PC-9 (cell line): ENCODE results near the gene MARK2. TPM values are rescaled to one million over a fixed set of nuclear protein-coding genes. Genes with fewer than 3 reads are reported as not detected.

ENCODE experiments used
- BruUV-seq: library from RNA; stranded (reverse); fragments of 400-500 nt; replicated peaks from 2 replicates; lab custom pipeline; 2021; lab: Mats Ljungman, UMichigan
- CTCF ChIA-PET: fragments of 300-600 bp; sonication (Branson Sonifier 250); formaldehyde crosslinking; loops from one replicate; lab custom pipeline; 2022; ENCODE audit warnings: antibody characterized with exemption; lab: Charles Lee
- POLR2A ChIA-PET: fragments of 300-600 bp; sonication (Branson Sonifier 250); formaldehyde crosslinking; loops from one replicate; lab custom pipeline; 2022; ENCODE audit warnings: antibody characterized with exemption; ENCODE audit not compliant: unreplicated experiment; lab: Charles Lee
- DNase-seq, 2 experiments: peaks; one replicate each; pipeline versions ENCODE4 v3.0.0 to v3.0.0-alpha.2; 2015 to 2022; ENCODE audit warnings: mixed read lengths in 1 of 2
- H2AFZ ChIP-seq: fragments of 200-600 bp; sonication (generic); 2 replicates; pipeline ENCODE4 v1.8.1; 2017; ENCODE audit warnings: antibody characterized with exemption
- H3F3A ChIP-seq: fragments of 200-600 bp; sonication (generic); 2 replicates; pipeline ENCODE4 v1.8.1; 2017; ENCODE audit warnings: antibody characterized with exemption, mild to moderate bottlenecking, low read depth; ENCODE audit not compliant: insufficient read depth
- H3K27ac ChIP-seq: fragments of 200-600 bp; sonication (generic); 2 replicates; pipeline ENCODE4 v1.6.1; 2016; ENCODE audit warnings: mixed run types
- H3K27me3 ChIP-seq: fragments of 200-600 bp; sonication (generic); 2 replicates; pipeline ENCODE4 v1.6.1; 2016; ENCODE audit warnings: low read depth, mixed run types; ENCODE audit not compliant: insufficient read depth
- H3K36me3 ChIP-seq: fragments of 200-600 bp; sonication (generic); 2 replicates; pipeline ENCODE4 v1.6.1; 2016; ENCODE audit warnings: low read depth, mixed run types
- H3K4me1 ChIP-seq: fragments of 200-600 bp; sonication (generic); replicated peaks from 2 replicates; pipeline ENCODE4 v1.6.1; 2016; ENCODE audit warnings: mixed run types; ENCODE audit not compliant: insufficient read depth
- H3K4me2 ChIP-seq: fragments of 200-600 bp; sonication (generic); 2 replicates; pipeline ENCODE4 v1.6.1; 2017; ENCODE audit warnings: mixed run types
- H3K4me3 ChIP-seq: fragments of 200-600 bp; sonication (generic); 2 replicates; pipeline ENCODE4 v1.6.1; 2016; ENCODE audit warnings: mixed run types
- H3K79me2 ChIP-seq: fragments of 200-600 bp; sonication (generic); 2 replicates; pipeline ENCODE4 v1.6.1; 2017; ENCODE audit warnings: low read depth, mixed run types
- H3K9me2 ChIP-seq: fragments of 200-600 bp; sonication (generic); 2 replicates; pipeline ENCODE4 v1.8.1; 2017; ENCODE audit warnings: mild to moderate bottlenecking; ENCODE audit not compliant: insufficient read depth
- H3K9me3 ChIP-seq: fragments of 200-600 bp; sonication (generic); 2 replicates; pipeline ENCODE4 v1.8.1; 2016; ENCODE audit warnings: low read depth; ENCODE audit not compliant: insufficient read depth
- H4K20me1 ChIP-seq: fragments of 200-600 bp; sonication (generic); 2 replicates; pipeline ENCODE4 v1.8.1; 2017; ENCODE audit not compliant: insufficient read depth
- CTCF ChIP-seq: fragments of 200-600 bp; sonication (generic); conservative IDR thresholded peaks from 2 replicates; pipeline ENCODE4 v1.6.1; 2017; ENCODE audit warnings: mixed run types, antibody characterized with exemption, mild to moderate bottlenecking, moderate library complexity
- EZH2 ChIP-seq: fragments of 200-600 bp; sonication (generic); IDR thresholded peaks from 2 replicates; pipeline ENCODE4 v1.8.0; 2017; ENCODE audit warnings: antibody characterized with exemption, low read depth
- intact Hi-C: fragments of 100-400 bp; cut with micrococcal nuclease; formaldehyde crosslinking; loops from one replicate; pipeline ENCODE4 v1.10.0; 2022; ENCODE audit not compliant: unreplicated experiment
- total RNA-seq: library from RNA; stranded (reverse); gene quantifications from 2 replicates; pipeline ENCODE4 v1.2.3, GENCODE V29; 2021

Gene MARK2
- total RNA-seq, 1 experiment from 2014 or later, result 65.0 TPM

- intact Hi-C loops, result no loop called here
- Histone ChIP-seq H3F3A (peaks cover 33% of the 10 kb centered on the region), H3K27me3 (no peaks in the 10 kb centered on the region), H3K27ac (no peak overlapping the region), H3K36me3 (no peaks in the 10 kb centered on the region), H3K79me2 (no peaks in the 10 kb centered on the region), H3K4me2 (no peak overlapping the region), H3K9me3 (no peaks in the 10 kb centered on the region), H3K4me3 (no peak overlapping the region), H4K20me1 (peaks cover 7% of the 10 kb centered on the region; the same call in 1 of the 2 replicates), H3K9me2 (no peaks in the 10 kb centered on the region), H2AFZ (no peak overlapping the region), H3K4me1 (0 out of 2 replicates have a peak, but pooled peaks cover 3% of the 10 kb centered on the region)
- CTCF ChIA-PET, result no interaction called here
- DNase-seq, result no peak
- POLR2A ChIA-PET, result interaction anchor here (0.7 kb wide), 1 partner anchor 242 kb away, joined by 4 read pairs; no protein-coding TSS in a partner anchor
- TF ChIP-seq EZH2 (no peak), CTCF (no peak)
- BruUV-seq, result no TSS peak
Measured at GRCh38 chr11:63911440-63911839, 72.5 kb downstream of the MARK2 start.

- Histone ChIP-seq H3K79me2 (no peaks in the 10 kb centered on the region), H2AFZ (no peak overlapping the region), H3K27ac (no peak overlapping the region), H3K4me3 (no peak overlapping the region), H3K36me3 (no peaks in the 10 kb centered on the region), H3K9me3 (no peaks in the 10 kb centered on the region), H3K9me2 (no peaks in the 10 kb centered on the region), H4K20me1 (peaks cover 6% of the 10 kb centered on the region; the same call in 1 of the 2 replicates), H3F3A (peaks cover 31% of the 10 kb centered on the region), H3K27me3 (no peaks in the 10 kb centered on the region), H3K4me1 (0 out of 2 replicates have a peak, but pooled peaks cover 5% of the 10 kb centered on the region), H3K4me2 (no peak overlapping the region)
- no TSS peak for BruUV-seq
- ChIA-PET CTCF (no interaction called here), POLR2A (no interaction called here)
- intact Hi-C loops, result no loop called here
- no peak for DNase-seq
- no peak for TF ChIP-seq EZH2
- no peak for TF ChIP-seq CTCF
Measured at GRCh38 chr11:63911876-63912275, 73.0 kb downstream of the MARK2 start.

- Histone ChIP-seq H3K4me3 (no peak overlapping the region), H3K27me3 (no peaks in the 10 kb centered on the region), H4K20me1 (peaks cover 4% of the 10 kb centered on the region; the same call in 1 of the 2 replicates), H3F3A (peaks cover 23% of the 10 kb centered on the region), H3K4me2 (no peak overlapping the region), H3K9me2 (no peaks in the 10 kb centered on the region), H3K4me1 (peaks cover 11% of the 10 kb centered on the region), H3K79me2 (no peaks in the 10 kb centered on the region), H3K36me3 (no peaks in the 10 kb centered on the region), H3K9me3 (no peaks in the 10 kb centered on the region), H3K27ac (no peak overlapping the region), H2AFZ (no peak overlapping the region)
- no TSS peak for BruUV-seq
- TF ChIP-seq EZH2 (no peak), CTCF (no peak)
- CTCF ChIA-PET, result no interaction called here
- POLR2A ChIA-PET, result no interaction called here
- intact Hi-C loops, result no loop called here
- DNase-seq, result no peak
Measured at GRCh38 chr11:63912678-63913077, 73.8 kb downstream of the MARK2 start.
